ENCODE data around the gene PIGK.

DNA sequence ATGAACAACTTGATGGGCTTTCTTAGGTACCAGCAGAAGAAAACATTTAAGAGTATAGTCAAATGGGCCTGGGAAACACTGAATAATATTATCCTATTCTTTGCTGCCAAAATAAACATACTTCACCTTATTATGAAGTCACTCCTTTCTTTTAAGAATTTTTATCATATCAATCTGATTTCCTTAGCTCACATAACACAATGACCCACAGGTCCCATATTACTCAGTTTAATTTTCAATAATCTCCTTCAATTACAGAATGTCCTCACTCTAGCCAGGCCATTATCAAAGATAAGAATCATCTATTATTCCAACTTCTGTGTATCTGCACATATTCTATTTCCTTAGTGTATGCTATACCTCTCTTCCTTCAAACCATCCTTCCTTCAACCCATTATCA lies 63.0 kb downstream of the PIGK start:
- TF ChIP-seq TAF1 (IDR thresholded peaks at IDR 0.05; ENCODE audit: low read depth, low read length) (no peak), POLR2AphosphoS5 (IDR thresholded peaks at IDR 0.05; ENCODE audit: low read depth, low read length) (no peak)

All from GM12891 (cell line).